ENCODE results near the gene BICC1. TPM values are rescaled to one million over a fixed set of nuclear protein-coding genes. Genes with fewer than 3 reads are reported as not detected.

Gene BICC1
- polyA plus RNA-seq, 3 donors: 0.02 to 0.24 (median 0.14) TPM

- no peak overlapping the region for H3K4me2 ChIP-seq (replicated peaks; ENCODE audit: extremely low read depth, low read length, poor library complexity, severe bottlenecking)
- no peak for DNase-seq
- no peaks in the 10 kb centered on the region for H3K36me3 ChIP-seq (replicated peaks in 1 of 2; ENCODE audit: control insufficient read depth in 1 of 2, insufficient read depth in 2 of 2, low read length in 2 of 2)
- no peaks in the 10 kb centered on the region for H3K79me2 ChIP-seq (ENCODE audit: insufficient read depth, low read length)
- no CpG with 5 or more reads among the region's 3 CpGs for WGBS (ENCODE audit: insufficient coverage)
- Mint-ChIP-seq H3K9me3 (peaks cover 0 to 2% (median 0%) of the 10 kb centered on the region in 7 donors), H3K27me3 (ENCODE audit: low read depth in 3 of 3) (no peaks in the 10 kb centered on the region), H3K36me3 (no peaks in the 10 kb centered on the region), H3K27ac (no peak overlapping the region), H3K4me1 (peaks cover 5% of the 10 kb centered on the region), H3K4me3 (no peak overlapping the region)
- intact Hi-C loops (cut with micrococcal nuclease): no loop called here
- H4K20me1 ChIP-seq (ENCODE audit: insufficient read depth, low read length): no peaks in the 10 kb centered on the region
- TF ChIP-seq, protein P1, sequence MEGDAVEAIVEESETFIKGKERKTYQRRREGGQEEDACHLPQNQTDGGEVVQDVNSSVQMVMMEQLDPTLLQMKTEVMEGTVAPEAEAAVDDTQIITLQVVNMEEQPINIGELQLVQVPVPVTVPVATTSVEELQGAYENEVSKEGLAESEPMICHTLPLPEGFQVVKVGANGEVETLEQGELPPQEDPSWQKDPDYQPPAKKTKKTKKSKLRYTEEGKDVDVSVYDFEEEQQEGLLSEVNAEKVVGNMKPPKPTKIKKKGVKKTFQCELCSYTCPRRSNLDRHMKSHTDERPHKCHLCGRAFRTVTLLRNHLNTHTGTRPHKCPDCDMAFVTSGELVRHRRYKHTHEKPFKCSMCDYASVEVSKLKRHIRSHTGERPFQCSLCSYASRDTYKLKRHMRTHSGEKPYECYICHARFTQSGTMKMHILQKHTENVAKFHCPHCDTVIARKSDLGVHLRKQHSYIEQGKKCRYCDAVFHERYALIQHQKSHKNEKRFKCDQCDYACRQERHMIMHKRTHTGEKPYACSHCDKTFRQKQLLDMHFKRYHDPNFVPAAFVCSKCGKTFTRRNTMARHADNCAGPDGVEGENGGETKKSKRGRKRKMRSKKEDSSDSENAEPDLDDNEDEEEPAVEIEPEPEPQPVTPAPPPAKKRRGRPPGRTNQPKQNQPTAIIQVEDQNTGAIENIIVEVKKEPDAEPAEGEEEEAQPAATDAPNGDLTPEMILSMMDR (IDR thresholded peaks at IDR 0.05): no peak
- H3K27ac ChIP-seq (ENCODE audit: low read depth in 1 of 2, low read length in 2 of 2): no peak overlapping the region
- H3K4me1 ChIP-seq (ENCODE audit: control insufficient read depth in 1 of 2, insufficient read depth in 2 of 2, low read length in 2 of 2): no peaks in the 10 kb centered on the region
- no peaks in the 10 kb centered on the region for H3K27me3 ChIP-seq (ENCODE audit: control insufficient read depth in 2 of 2, insufficient read depth in 2 of 2, low read length in 2 of 2)
- no peak overlapping the region for H3K9ac ChIP-seq (ENCODE audit: insufficient read depth, low read length, poor library complexity, severe bottlenecking)
- no peak overlapping the region for H3K4me3 ChIP-seq (replicated peaks in 1 of 3; ENCODE audit: low read depth in 2 of 3, low read length in 3 of 3)
- H3K9me3 ChIP-seq (replicated peaks in 1 of 2; ENCODE audit: control insufficient read depth in 1 of 2, insufficient read depth in 1 of 2, low read length in 2 of 2): no peaks in the 10 kb centered on the region
- H2AFZ ChIP-seq (ENCODE audit: insufficient read depth, low read depth, low read length, poor library complexity, severe bottlenecking): no peak overlapping the region
Measured at GRCh38 chr10:58772758-58773157, 260.1 kb downstream of the BICC1 start.

DNA sequence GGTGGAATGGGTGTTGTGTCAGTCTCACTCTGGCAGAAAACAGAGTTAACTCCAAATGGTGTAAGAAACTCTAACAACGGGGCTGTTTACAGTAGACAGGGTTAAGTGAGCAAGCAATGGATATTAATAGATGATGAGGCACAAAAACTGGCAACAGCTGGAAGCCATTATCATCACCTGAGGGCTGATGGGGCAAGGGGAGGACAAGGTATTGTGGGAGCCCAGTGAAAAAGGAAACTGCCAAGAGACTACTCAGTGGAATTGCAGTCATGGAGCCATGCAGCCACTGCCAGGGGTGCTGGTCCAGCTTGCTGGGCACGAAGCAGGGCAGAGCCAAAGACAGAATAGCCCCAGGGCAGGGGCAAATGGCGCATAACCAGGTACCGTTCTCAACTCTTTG, 260.7 kb downstream of the BICC1 start:
- DNase-seq: no peak
- Histone ChIP-seq H3K4me1 (ENCODE audit: control insufficient read depth in 1 of 2, insufficient read depth in 2 of 2, low read length in 2 of 2) (no peaks in the 10 kb centered on the region), H3K4me3 (replicated peaks in 1 of 3; ENCODE audit: low read depth in 2 of 3, low read length in 3 of 3) (no peak overlapping the region), H4K20me1 (ENCODE audit: insufficient read depth, low read length) (no peaks in the 10 kb centered on the region), H3K36me3 (replicated peaks in 1 of 2; ENCODE audit: control insufficient read depth in 1 of 2, insufficient read depth in 2 of 2, low read length in 2 of 2) (no peaks in the 10 kb centered on the region), H3K27me3 (ENCODE audit: control insufficient read depth in 2 of 2, insufficient read depth in 2 of 2, low read length in 2 of 2) (no peaks in the 10 kb centered on the region), H3K9me3 (replicated peaks in 1 of 2; ENCODE audit: control insufficient read depth in 1 of 2, insufficient read depth in 1 of 2, low read length in 2 of 2) (no peaks in the 10 kb centered on the region), H3K4me2 (replicated peaks; ENCODE audit: extremely low read depth, low read length, poor library complexity, severe bottlenecking) (no peak overlapping the region), H3K27ac (ENCODE audit: low read depth in 1 of 2, low read length in 2 of 2) (no peak overlapping the region), H3K9ac (ENCODE audit: insufficient read depth, low read length, poor library complexity, severe bottlenecking) (no peak overlapping the region), H3K79me2 (ENCODE audit: insufficient read depth, low read length) (no peaks in the 10 kb centered on the region), H2AFZ (ENCODE audit: insufficient read depth, low read depth, low read length, poor library complexity, severe bottlenecking) (no peak overlapping the region)
- Mint-ChIP-seq H3K27me3 (ENCODE audit: low read depth in 3 of 3) (no peaks in the 10 kb centered on the region), H3K4me1 (peaks cover 5% of the 10 kb centered on the region), H3K27ac (no peak overlapping the region), H3K36me3 (no peaks in the 10 kb centered on the region), H3K4me3 (no peak overlapping the region), H3K9me3 (peaks cover 0 to 2% (median 0%) of the 10 kb centered on the region in 7 donors)
- TF ChIP-seq, protein P1 (IDR thresholded peaks at IDR 0.05): no peak
- intact Hi-C loops (cut with micrococcal nuclease): no loop called here
- WGBS (ENCODE audit: insufficient coverage): 97% methylated on average over 4 of the region's 4 CpGs
